ENCODE measurements around the gene PCSK7.
A peak's percentile ranks its signal among the peaks of the same experiment; 100 is the strongest.
"Not testable (repeated sequence)": the region's sequence is repeated elsewhere in the genome, so short reads cannot be mapped to it uniquely, and the experiment has no call there.

The PCSK7 gene

GRCh38 chr11:117231842-117232091, at the start of gene PCSK7:
TSS of gene PCSK7 (minus strand) at chr11:117232073. CDS start at chr11:117229844, 2,229 bp downstream.
- no peaks in the 10 kb centered on the region for H3K9me3 Mint-ChIP-seq
- H3K27me3 Mint-ChIP-seq, result no peaks in the 10 kb centered on the region
- H3K27ac Mint-ChIP-seq, result peak within 1 kb of the TSS; percentile 99
- DNase-seq (peak; percentile 51), ATAC-seq (replicated peaks) (no peak)
- peaks cover 20 to 40% of the 10 kb centered on the region in 2 donors for H3K36me3 Mint-ChIP-seq
- H3K4me3 Mint-ChIP-seq, result peak within 1 kb of the TSS; percentile 86 to 96
- H3K4me1 Mint-ChIP-seq, result peaks cover 33 to 52% of the 10 kb centered on the region in 2 donors

DNA sequence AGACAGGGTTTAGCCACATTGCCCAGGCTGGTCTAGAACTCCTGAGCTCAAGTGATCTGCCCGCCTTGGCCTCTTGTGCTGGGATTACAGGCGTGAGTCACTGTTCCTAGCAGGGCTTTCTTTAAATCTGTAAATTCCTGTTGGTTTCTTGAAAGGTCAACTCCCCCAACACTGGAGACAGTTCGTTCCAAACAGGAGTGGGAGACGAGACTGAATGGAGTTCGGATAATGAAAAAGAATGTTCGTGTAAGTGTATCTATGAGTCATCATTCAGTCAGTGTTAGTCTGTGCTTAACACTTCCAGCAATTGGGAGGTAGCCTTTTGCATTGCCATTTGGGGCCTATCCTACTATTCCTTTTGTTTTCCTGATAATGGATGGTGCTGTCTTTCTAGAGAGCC, 49.3 kb upstream of the PCSK7 start:
- peaks cover 35 to 49% of the 10 kb centered on the region in 2 donors for H3K36me3 Mint-ChIP-seq
- ATAC-seq (replicated peaks), result no peak
- no peak overlapping the region for H3K4me3 Mint-ChIP-seq
- H3K27me3 Mint-ChIP-seq, result no peaks in the 10 kb centered on the region
- H3K4me1 Mint-ChIP-seq, result no peaks in the 10 kb centered on the region
- H3K9me3 Mint-ChIP-seq, result no peaks in the 10 kb centered on the region
- H3K27ac Mint-ChIP-seq, result no peak overlapping the region
- no peak for DNase-seq

GRCh38 chr11:117279711-117280376, 48.0 kb upstream of the PCSK7 start:
- ATAC-seq (replicated peaks), result no peak
- Mint-ChIP-seq H3K36me3 (peaks cover 34 to 51% of the 10 kb centered on the region in 2 donors), H3K4me3 (no peak overlapping the region), H3K27ac (no peak overlapping the region), H3K4me1 (no peaks in the 10 kb centered on the region), H3K27me3 (no peaks in the 10 kb centered on the region), H3K9me3 (no peaks in the 10 kb centered on the region)
- no peak for DNase-seq

GRCh38 chr11:117278347-117278746, 46.5 kb upstream of the PCSK7 start:
- Mint-ChIP-seq H3K36me3 (peaks cover 35 to 58% of the 10 kb centered on the region in 2 donors), H3K27me3 (no peaks in the 10 kb centered on the region), H3K4me1 (no peaks in the 10 kb centered on the region), H3K4me3 (no peak overlapping the region), H3K27ac (no peak overlapping the region), H3K9me3 (no peaks in the 10 kb centered on the region)
- DNase-seq (no peak), ATAC-seq (replicated peaks) (no peak)

DNA sequence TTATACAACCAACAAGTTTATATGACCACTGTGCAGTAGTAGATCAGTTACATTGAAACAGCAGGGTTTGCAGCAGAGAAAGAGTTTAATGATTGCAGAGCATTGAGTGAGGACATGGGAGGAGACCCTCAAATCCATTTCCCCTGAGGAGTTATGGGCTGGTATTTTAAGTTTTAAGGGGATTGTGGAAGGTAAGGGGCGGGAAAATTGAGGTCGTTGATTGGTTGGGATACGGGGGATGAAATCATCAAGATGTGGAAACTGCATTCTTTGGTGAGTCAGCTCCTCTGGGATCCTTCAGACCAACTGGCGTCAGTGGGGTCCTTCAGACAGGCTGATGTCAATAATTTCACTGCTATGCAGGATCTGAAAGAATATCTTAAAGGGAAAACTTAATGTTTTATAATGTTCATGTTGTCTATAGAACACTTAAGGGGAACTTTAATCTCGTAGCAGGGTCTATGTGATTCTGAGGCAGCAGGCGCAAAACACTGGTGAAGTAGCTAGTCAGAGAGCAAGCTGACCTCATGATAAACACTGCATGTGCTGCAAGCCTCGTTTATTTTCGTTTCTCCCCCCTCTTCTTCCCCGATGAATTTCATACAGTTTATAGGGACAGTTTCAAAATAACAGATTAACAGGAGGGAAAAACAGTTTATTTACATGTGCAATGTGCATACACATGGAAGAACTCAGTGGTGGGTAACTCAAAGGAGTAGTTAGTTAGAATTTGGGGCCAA, 41.8 kb upstream of the PCSK7 start:
- Mint-ChIP-seq H3K27ac (no peak overlapping the region), H3K9me3 (no peaks in the 10 kb centered on the region), H3K4me3 (no peak overlapping the region), H3K27me3 (no peaks in the 10 kb centered on the region), H3K36me3 (peaks cover 14 to 28% of the 10 kb centered on the region in 2 donors), H3K4me1 (no peaks in the 10 kb centered on the region)
- ATAC-seq (replicated peaks) (no peak), DNase-seq (no peak)

GRCh38 chr11:117272175-117272574, 40.3 kb upstream of the PCSK7 start:
- H3K9me3 Mint-ChIP-seq, H3K27ac Mint-ChIP-seq, H3K4me1 Mint-ChIP-seq, H3K27me3 Mint-ChIP-seq, H3K4me3 Mint-ChIP-seq, DNase-seq: not testable (repeated sequence)
- ATAC-seq (replicated peaks), result peak; percentile 25 to 36
- peaks cover 14 to 33% of the 10 kb centered on the region in 2 donors for H3K36me3 Mint-ChIP-seq

- H3K27me3 Mint-ChIP-seq, result no peaks in the 10 kb centered on the region
- H3K36me3 Mint-ChIP-seq, result peaks cover 20 to 39% of the 10 kb centered on the region in 2 donors
- ATAC-seq (replicated peaks) (no peak), DNase-seq (no peak)
- H3K9me3 Mint-ChIP-seq, result no peaks in the 10 kb centered on the region
- no peaks in the 10 kb centered on the region for H3K4me1 Mint-ChIP-seq
- H3K4me3 Mint-ChIP-seq, result no peak overlapping the region
- no peak overlapping the region for H3K27ac Mint-ChIP-seq
Observed at GRCh38 chr11:117271208-117271607, 39.3 kb upstream of the PCSK7 start.

DNA sequence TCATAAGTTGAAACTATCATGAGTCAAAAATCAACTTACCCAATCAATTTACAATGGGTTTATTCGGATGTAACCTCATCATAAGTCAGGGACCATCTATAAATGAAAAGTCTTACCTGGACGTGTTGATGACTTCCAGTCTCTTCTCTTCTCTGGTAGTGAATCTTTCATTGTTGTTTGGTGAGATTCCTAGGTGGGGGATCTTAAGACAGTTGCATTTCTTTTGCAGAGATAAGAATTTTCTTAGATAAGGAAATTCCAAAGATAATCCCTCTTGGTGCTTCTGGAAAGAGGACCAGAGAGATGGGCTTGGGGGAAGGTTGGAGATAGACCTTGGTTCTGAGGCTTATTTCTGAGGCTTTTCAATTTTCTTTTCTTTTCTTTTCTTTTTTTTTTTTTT, 38.0 kb upstream of the PCSK7 start:
- no peak for ATAC-seq (replicated peaks)
- no peak for DNase-seq
- H3K36me3 Mint-ChIP-seq, result peaks cover 21 to 36% of the 10 kb centered on the region in 2 donors
- no peak overlapping the region for H3K4me3 Mint-ChIP-seq
- H3K27me3 Mint-ChIP-seq, result no peaks in the 10 kb centered on the region
- H3K27ac Mint-ChIP-seq, result no peak overlapping the region
- H3K4me1 Mint-ChIP-seq, result no peaks in the 10 kb centered on the region
- H3K9me3 Mint-ChIP-seq, result no peaks in the 10 kb centered on the region

GRCh38 chr11:117265745-117266144, 33.9 kb upstream of the PCSK7 start:
- Mint-ChIP-seq H3K36me3 (peaks cover 29% of the 10 kb centered on the region in 2 donors), H3K9me3 (no peaks in the 10 kb centered on the region), H3K27ac (no peak overlapping the region), H3K27me3 (no peaks in the 10 kb centered on the region), H3K4me1 (no peaks in the 10 kb centered on the region), H3K4me3 (no peak overlapping the region)
- ATAC-seq (replicated peaks) (no peak), DNase-seq (no peak)

GRCh38 chr11:117264624-117265323, 32.9 kb upstream of the PCSK7 start:
- not testable (repeated sequence) for DNase-seq; H3K4me3 Mint-ChIP-seq; H3K27ac Mint-ChIP-seq; H3K27me3 Mint-ChIP-seq; H3K9me3 Mint-ChIP-seq; ATAC-seq (replicated peaks); H3K4me1 Mint-ChIP-seq
- peaks cover 34 to 36% of the 10 kb centered on the region in 2 donors for H3K36me3 Mint-ChIP-seq

DNA sequence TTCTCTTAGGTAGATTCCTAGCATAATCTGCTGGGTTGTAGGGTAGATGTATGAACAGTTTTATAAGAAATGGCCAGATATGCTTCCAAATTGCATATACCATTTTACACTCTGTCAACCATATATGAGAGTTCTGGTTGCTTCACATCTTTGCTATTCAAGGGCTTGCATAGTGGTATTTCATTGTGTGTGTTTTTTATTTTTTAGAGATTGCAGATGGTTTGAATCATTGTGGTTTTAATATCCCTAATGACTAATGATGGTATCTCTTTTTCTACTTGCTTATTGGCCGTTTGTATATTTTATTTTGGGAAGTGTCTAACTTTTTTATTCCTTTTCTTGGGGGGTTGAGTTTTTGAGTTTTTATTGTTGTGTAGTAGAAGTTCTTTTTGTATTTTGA, 27.5 kb upstream of the PCSK7 start:
- H3K27me3 Mint-ChIP-seq, result no peaks in the 10 kb centered on the region
- DNase-seq (no peak), ATAC-seq (replicated peaks) (no peak)
- H3K27ac Mint-ChIP-seq, result no peak overlapping the region
- no peaks in the 10 kb centered on the region for H3K9me3 Mint-ChIP-seq
- no peaks in the 10 kb centered on the region for H3K4me1 Mint-ChIP-seq
- H3K4me3 Mint-ChIP-seq, result no peak overlapping the region
- H3K36me3 Mint-ChIP-seq, result peaks cover 33 to 45% of the 10 kb centered on the region in 2 donors

GRCh38 chr11:117258576-117258975, 26.7 kb upstream of the PCSK7 start:
- ATAC-seq (replicated peaks) (no peak), DNase-seq (no peak)
- Mint-ChIP-seq H3K36me3 (peaks cover 31 to 52% of the 10 kb centered on the region in 2 donors), H3K9me3 (no peaks in the 10 kb centered on the region), H3K4me1 (no peaks in the 10 kb centered on the region), H3K27me3 (no peaks in the 10 kb centered on the region), H3K27ac (no peak overlapping the region), H3K4me3 (no peak overlapping the region)

DNA sequence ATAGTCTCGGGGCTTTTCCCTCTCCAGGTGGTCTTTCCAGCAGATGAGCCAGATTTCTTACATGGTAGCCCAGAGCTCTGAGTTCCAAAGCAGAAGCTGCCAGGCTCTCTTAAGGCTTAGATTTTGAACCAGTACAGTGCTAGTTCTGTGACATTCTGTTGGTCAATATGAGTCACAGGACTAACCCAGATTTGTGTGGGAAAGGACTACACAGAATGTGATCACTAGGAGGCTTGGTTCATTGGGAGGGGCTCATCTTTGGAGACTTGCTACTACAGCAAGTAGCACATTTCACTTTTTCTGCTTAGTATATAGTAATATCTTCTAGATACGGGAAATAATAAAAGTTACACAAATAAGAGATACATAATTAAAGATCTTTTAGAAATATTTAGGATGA, 24.7 kb upstream of the PCSK7 start:
- ATAC-seq (replicated peaks) (no peak), DNase-seq (no peak)
- no peaks in the 10 kb centered on the region for H3K27me3 Mint-ChIP-seq
- peaks cover 30 to 49% of the 10 kb centered on the region in 2 donors for H3K36me3 Mint-ChIP-seq
- H3K27ac Mint-ChIP-seq, result no peak overlapping the region
- no peaks in the 10 kb centered on the region for H3K4me1 Mint-ChIP-seq
- H3K9me3 Mint-ChIP-seq, result no peaks in the 10 kb centered on the region
- H3K4me3 Mint-ChIP-seq, result no peak overlapping the region

DNA sequence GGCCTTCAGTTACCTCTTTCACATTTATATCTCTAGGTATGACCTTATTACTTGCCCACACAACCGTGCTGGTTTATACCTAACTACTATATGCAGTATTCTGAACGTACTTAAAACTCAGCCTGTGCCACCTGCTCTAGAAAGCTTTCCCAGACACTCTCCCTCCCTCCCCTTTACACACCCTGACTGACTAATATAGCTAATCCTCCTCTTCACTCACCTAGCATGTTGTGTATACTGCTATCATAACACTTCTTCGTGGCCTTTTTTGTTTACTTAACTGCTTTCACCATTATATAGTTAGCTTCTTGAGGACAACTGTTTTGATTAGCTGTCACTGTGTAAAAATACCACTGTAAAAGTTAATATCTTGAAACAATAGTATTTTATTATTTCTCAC, 24.1 kb upstream of the PCSK7 start:
- H3K4me1 Mint-ChIP-seq, result no peaks in the 10 kb centered on the region
- H3K27me3 Mint-ChIP-seq, result no peaks in the 10 kb centered on the region
- H3K36me3 Mint-ChIP-seq, result peaks cover 30 to 52% of the 10 kb centered on the region in 2 donors
- H3K9me3 Mint-ChIP-seq, result no peaks in the 10 kb centered on the region
- no peak overlapping the region for H3K27ac Mint-ChIP-seq
- ATAC-seq (replicated peaks) (no peak), DNase-seq (no peak)
- no peak overlapping the region for H3K4me3 Mint-ChIP-seq

- no peak for DNase-seq
Observed at GRCh38 chr11:117251506-117251905, 19.6 kb upstream of the PCSK7 start.

More at GRCh38 chr11:117251506-117251905, 19.6 kb upstream of the PCSK7 start:
- Mint-ChIP-seq H3K27me3 (no peaks in the 10 kb centered on the region), H3K9me3 (no peaks in the 10 kb centered on the region), H3K4me3 (no peak overlapping the region), H3K4me1 (no peaks in the 10 kb centered on the region), H3K36me3 (peaks cover 26 to 55% of the 10 kb centered on the region in 2 donors), H3K27ac (no peak overlapping the region)
- no peak for ATAC-seq (replicated peaks)
